ENCODE data around the gene ELAVL4. TPM values are rescaled to one million over a fixed set of nuclear protein-coding genes. Genes with fewer than 3 reads are reported as not detected.

ELAVL4 gene
- 119 TPM for total RNA-seq

DNA sequence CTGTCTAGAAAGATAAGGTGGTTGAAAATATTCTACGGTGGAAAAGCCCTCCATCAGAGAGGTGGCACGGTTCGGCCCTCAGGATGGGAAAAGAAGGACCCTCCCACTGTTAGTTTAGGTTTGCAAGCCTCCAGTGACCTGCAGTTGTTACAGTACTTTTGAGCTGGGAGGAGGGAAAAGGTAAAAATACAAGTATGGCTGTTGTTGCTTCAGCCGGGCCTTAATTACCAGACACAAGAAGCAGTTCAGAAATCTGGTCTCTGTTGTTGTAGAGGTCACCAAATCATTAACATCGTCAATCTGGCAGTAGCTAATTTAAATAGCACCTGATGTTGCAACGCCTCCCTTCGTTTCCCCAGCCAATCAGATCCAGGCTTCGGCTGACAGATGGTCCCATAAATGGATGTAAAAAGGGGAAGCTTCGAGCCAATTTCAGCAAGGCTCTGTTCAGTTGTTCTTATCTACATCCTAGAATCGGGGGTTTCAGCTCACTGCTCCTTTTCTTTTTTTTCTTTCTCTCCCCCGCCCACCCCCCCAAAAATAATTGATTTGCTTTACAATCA lies at the start of gene ELAVL4:
TSS of gene ELAVL4 (plus strand) at position 424 of the 563 bp plus-strand sequence. CDS start 270 bp downstream, outside the sequence.

Other genes starting within 250 kb of the ELAVL4 start
- gene AGBL4, start 85.0 kb upstream of the ELAVL4 start, total RNA-seq: 12.2 TPM